Measurements from ENCODE around the gene SPATA9.

DNA sequence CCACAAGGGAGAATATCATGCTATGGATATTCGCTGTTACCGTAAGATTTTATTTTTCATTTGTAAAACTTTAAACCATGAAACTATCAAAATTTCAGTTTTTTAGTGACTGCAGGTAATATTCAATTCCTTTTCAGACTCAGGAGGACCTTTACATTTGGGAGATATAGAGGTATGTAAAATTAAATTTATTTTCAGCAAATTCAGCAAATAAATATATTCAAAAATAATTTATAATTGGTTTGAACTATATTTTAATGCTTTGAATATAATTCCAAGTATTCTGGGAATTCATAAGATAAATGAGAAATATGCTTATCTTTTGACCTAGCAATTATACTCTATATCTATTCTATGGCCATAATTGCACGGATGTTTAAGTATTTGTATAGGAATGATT, 28.6 kb downstream of the SPATA9 start:
- TF ChIP-seq CTCF (conservative IDR thresholded peaks at IDR 0.05) (no peak), EZH2 (IDR thresholded peaks at IDR 0.05; ENCODE audit: low read depth) (no peak)

All from PC-9 (cell line).